Measurements from ENCODE around the gene ENPP1. TPM values are rescaled to one million over a fixed set of nuclear protein-coding genes. Genes with fewer than 3 reads are reported as not detected.

Gene ENPP1
- polyA plus RNA-seq, 1 experiment: 30.4 TPM

- POLR2A ChIA-PET: no interaction called here
- no peak overlapping the region for H3K4me3 ChIP-seq (ENCODE audit: low read depth, low read length)
- H3K27ac ChIP-seq (ENCODE audit: low read depth, low read length): no peak overlapping the region
- H3K9me3 ChIP-seq (ENCODE audit: control insufficient read depth, insufficient read depth, low read length): no peaks in the 10 kb centered on the region
- DNase-seq (ENCODE audit: low read depth, low spot score): no peak
- TF ChIP-seq CTCF (IDR thresholded peaks at IDR 0.05; ENCODE audit: low read depth, low read length): no peak
- CTCF ChIA-PET: no interaction called here
- no peaks in the 10 kb centered on the region for H3K27me3 ChIP-seq (ENCODE audit: control insufficient read depth, insufficient read depth, low read length)
These were observed 23.6 kb downstream of the ENPP1 start for GRCh38 chr6:131831392-131831791.

- no peak overlapping the region for H3K4me3 ChIP-seq (ENCODE audit: low read depth, low read length)
- H3K27ac ChIP-seq (ENCODE audit: low read depth, low read length): no peak overlapping the region
- no peak for TF ChIP-seq CTCF (IDR thresholded peaks at IDR 0.05; ENCODE audit: low read depth, low read length)
- no peaks in the 10 kb centered on the region for H3K27me3 ChIP-seq (ENCODE audit: control insufficient read depth, insufficient read depth, low read length)
- CTCF ChIA-PET: no interaction called here
- no peaks in the 10 kb centered on the region for H3K9me3 ChIP-seq (ENCODE audit: control insufficient read depth, insufficient read depth, low read length)
- no peak for DNase-seq (ENCODE audit: low read depth, low spot score)
- POLR2A ChIA-PET: no interaction called here
These were observed 24.1 kb downstream of the ENPP1 start for GRCh38 chr6:131831886-131832285.

- no peaks in the 10 kb centered on the region for H3K27me3 ChIP-seq (ENCODE audit: control insufficient read depth, insufficient read depth, low read length)
- ChIA-PET CTCF (no interaction called here), POLR2A (no interaction called here)
- no peak for DNase-seq (ENCODE audit: low read depth, low spot score)
- no peak for TF ChIP-seq CTCF (IDR thresholded peaks at IDR 0.05; ENCODE audit: low read depth, low read length)
- no peak overlapping the region for H3K27ac ChIP-seq (ENCODE audit: low read depth, low read length)
- H3K4me3 ChIP-seq (ENCODE audit: low read depth, low read length): no peak overlapping the region
- no peaks in the 10 kb centered on the region for H3K9me3 ChIP-seq (ENCODE audit: control insufficient read depth, insufficient read depth, low read length)
These were observed 24.5 kb downstream of the ENPP1 start for GRCh38 chr6:131832363-131832762.

GRCh38 chr6:131838051-131838450 lies 30.2 kb downstream of the ENPP1 start:
- no peak for DNase-seq (ENCODE audit: low read depth, low spot score)
- POLR2A ChIA-PET: no interaction called here
- Histone ChIP-seq H3K27ac (ENCODE audit: low read depth, low read length) (no peak overlapping the region), H3K9me3 (ENCODE audit: control insufficient read depth, insufficient read depth, low read length) (no peaks in the 10 kb centered on the region), H3K4me3 (ENCODE audit: low read depth, low read length) (no peak overlapping the region), H3K27me3 (ENCODE audit: control insufficient read depth, insufficient read depth, low read length) (no peaks in the 10 kb centered on the region)
- CTCF ChIA-PET: interaction anchor here (0.6 to 2.4 kb wide), 3 partner anchors 48 to 210 kb away, joined by 3 to 6 read pairs (median 4); no protein-coding TSS in a partner anchor
- TF ChIP-seq CTCF (IDR thresholded peaks at IDR 0.05; ENCODE audit: low read depth, low read length): no peak

GRCh38 chr6:131839388-131839787 lies 31.6 kb downstream of the ENPP1 start:
- POLR2A ChIA-PET: interaction anchor here (0.7 kb wide), 1 partner anchor 975 kb away, joined by 3 read pairs; the partner anchor contains the start of gene RPS12
- CTCF ChIA-PET: interaction anchor here (2.4 kb wide), 1 partner anchor 144 kb away, joined by 6 read pairs; no protein-coding TSS in a partner anchor

More at GRCh38 chr6:131839388-131839787, 31.6 kb downstream of the ENPP1 start:
- Histone ChIP-seq H3K9me3 (ENCODE audit: control insufficient read depth, insufficient read depth, low read length) (no peaks in the 10 kb centered on the region), H3K4me3 (ENCODE audit: low read depth, low read length) (no peak overlapping the region), H3K27me3 (ENCODE audit: control insufficient read depth, insufficient read depth, low read length) (no peaks in the 10 kb centered on the region), H3K27ac (ENCODE audit: low read depth, low read length) (no peak overlapping the region)
- no peak for TF ChIP-seq CTCF (IDR thresholded peaks at IDR 0.05; ENCODE audit: low read depth, low read length)
- DNase-seq (ENCODE audit: low read depth, low spot score): no peak

All from AG04450 (cell line).